Neural progenitor cell (in vitro differentiated cells): ENCODE measurements around the gene PAQR8. TPM values are rescaled to one million over a fixed set of nuclear protein-coding genes. Genes with fewer than 3 reads are reported as not detected.

ENCODE experiments used
- DNase-seq: peaks from one replicate; pipeline ENCODE4 v3.0.0-alpha.2; 2016; ENCODE audit warnings: low spot score
- H2AFZ ChIP-seq: fragments of 200-600 bp; sonication (generic); replicated peaks from 2 replicates; pipeline ENCODE4 v1.6.1; 2016; ENCODE audit warnings: antibody characterized with exemption
- H3F3A ChIP-seq: fragments of 200-600 bp; sonication (generic); 2 replicates; pipeline ENCODE4 v1.6.1; 2016; ENCODE audit warnings: antibody characterized with exemption, low read depth
- H3K27ac ChIP-seq: fragments of 200-600 bp; sonication (generic); 2 replicates; pipeline ENCODE4 v1.5.1; 2016; ENCODE audit warnings: mild to moderate bottlenecking
- H3K27me3 ChIP-seq: fragments of 200-600 bp; sonication (generic); 2 replicates; pipeline ENCODE4 v1.6.1; 2016; ENCODE audit warnings: mild to moderate bottlenecking, moderate library complexity
- H3K36me3 ChIP-seq: fragments of 200-600 bp; sonication (generic); 2 replicates; pipeline ENCODE4 v1.5.1; 2016
- H3K4me1 ChIP-seq: fragments of 200-600 bp; sonication (generic); 2 replicates; pipeline ENCODE4 v1.6.1; 2016; ENCODE audit warnings: mixed run types
- H3K4me2 ChIP-seq: fragments of 200-600 bp; sonication (generic); 2 replicates; pipeline ENCODE4 v1.6.1; 2016
- H3K4me3 ChIP-seq: fragments of 200-600 bp; sonication (generic); 2 replicates; pipeline ENCODE4 v1.5.1; 2016
- H3K79me2 ChIP-seq: fragments of 200-600 bp; sonication (generic); 2 replicates; pipeline ENCODE4 v1.6.1; 2016; ENCODE audit warnings: low read depth
- H3K9ac ChIP-seq: fragments of 200-600 bp; sonication (generic); 2 replicates; pipeline ENCODE4 v1.6.1; 2016
- H3K9me3 ChIP-seq: fragments of 200-600 bp; sonication (generic); 2 replicates; pipeline ENCODE4 v1.5.1; 2016; ENCODE audit warnings: low read depth
- H4K20me1 ChIP-seq: fragments of 200-600 bp; sonication (generic); 2 replicates; pipeline ENCODE4 v1.6.1; 2016; ENCODE audit warnings: low read depth
- H3K27ac Mint-ChIP-seq: 3 replicates; pipeline ENCODE4 v1.8.0; 2021; ENCODE audit warnings: mixed read lengths
- H3K27me3 Mint-ChIP-seq: 2 replicates; pipeline ENCODE4 v1.8.0; 2022; ENCODE audit warnings: low read depth, mild to moderate bottlenecking, inconsistent platforms, moderate library complexity, mixed read lengths; ENCODE audit not compliant: insufficient read depth
- H3K36me3 Mint-ChIP-seq: 3 replicates; pipeline ENCODE4 v1.8.0; 2021; ENCODE audit warnings: mixed read lengths
- H3K4me1 Mint-ChIP-seq: 3 replicates; pipeline ENCODE4 v1.8.0; 2021; ENCODE audit warnings: mixed read lengths
- H3K4me3 Mint-ChIP-seq: 3 replicates; pipeline ENCODE4 v1.8.0; 2021; ENCODE audit warnings: mild to moderate bottlenecking, moderate library complexity, mixed read lengths
- H3K9me3 Mint-ChIP-seq: 3 replicates; pipeline ENCODE4 v1.8.0; 2020; ENCODE audit warnings: mixed read lengths
- EZH2 ChIP-seq: fragments of 200-600 bp; sonication (generic); IDR thresholded peaks from 2 replicates; pipeline ENCODE4 v1.6.1; 2017; ENCODE audit warnings: antibody characterized with exemption, mild to moderate bottlenecking, moderate library complexity
- EZH2phosphoT487 ChIP-seq: fragments of 200-600 bp; sonication (generic); IDR thresholded peaks from 2 replicates; pipeline ENCODE4 v1.6.1; 2017; ENCODE audit warnings: antibody characterized with exemption
- total RNA-seq: library from RNA; depleted of rRNA; stranded (reverse); fragments of >200 nt; gene quantifications from 2 replicates; pipeline ENCODE4 v1.2.3, GENCODE V29; 2015; ENCODE audit warnings: low replicate concordance
- TF ChIP-seq, protein P1 (sequence below): fragments of 200-600 bp; sonication (generic); IDR thresholded peaks from 2 replicates; pipeline ENCODE4 v1.5.1; 2017; ENCODE audit warnings: antibody characterized with exemption, mild to moderate bottlenecking

The PAQR8 gene
- total RNA-seq, 1 donor from 2014 or later = 16.9 TPM

DNA sequence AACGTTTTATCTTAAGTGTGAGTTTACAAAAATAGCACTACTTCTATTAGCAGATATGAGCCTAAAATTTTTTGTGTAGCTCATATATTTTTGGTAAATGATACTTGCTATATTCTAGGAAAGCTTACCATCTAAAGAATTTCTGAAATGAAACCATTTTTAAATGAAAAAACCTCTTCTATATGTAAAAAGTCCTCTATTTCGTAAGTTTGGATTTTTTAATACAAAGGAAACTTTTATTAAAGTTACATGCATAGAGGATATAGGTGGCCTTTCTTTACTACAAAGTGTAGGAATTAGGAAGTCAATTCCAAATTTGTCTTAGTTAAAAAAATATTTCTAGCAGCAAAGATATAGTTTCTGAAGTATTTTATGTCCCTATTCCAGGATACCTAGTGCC is 77.0 kb downstream of the PAQR8 start:
- Histone ChIP-seq H3K9ac (no peak overlapping the region), H3K79me2 (no peaks in the 10 kb centered on the region), H2AFZ (no peak overlapping the region), H3K4me3 (no peak overlapping the region), H3F3A (no peaks in the 10 kb centered on the region), H3K27me3 (no peaks in the 10 kb centered on the region), H3K4me1 (no peaks in the 10 kb centered on the region), H3K36me3 (no peaks in the 10 kb centered on the region), H4K20me1 (no peaks in the 10 kb centered on the region), H3K27ac (no peak overlapping the region), H3K9me3 (no peaks in the 10 kb centered on the region), H3K4me2 (no peak overlapping the region)
- Mint-ChIP-seq H3K36me3 (peaks cover 57% of the 10 kb centered on the region), H3K27ac (no peak overlapping the region), H3K27me3 (no peaks in the 10 kb centered on the region), H3K9me3 (peaks cover 10% of the 10 kb centered on the region), H3K4me1 (no peaks in the 10 kb centered on the region), H3K4me3 (no peak overlapping the region)
- no peak for TF ChIP-seq EZH2phosphoT487
- no peak for TF ChIP-seq EZH2
- DNase-seq = no peak

DNA sequence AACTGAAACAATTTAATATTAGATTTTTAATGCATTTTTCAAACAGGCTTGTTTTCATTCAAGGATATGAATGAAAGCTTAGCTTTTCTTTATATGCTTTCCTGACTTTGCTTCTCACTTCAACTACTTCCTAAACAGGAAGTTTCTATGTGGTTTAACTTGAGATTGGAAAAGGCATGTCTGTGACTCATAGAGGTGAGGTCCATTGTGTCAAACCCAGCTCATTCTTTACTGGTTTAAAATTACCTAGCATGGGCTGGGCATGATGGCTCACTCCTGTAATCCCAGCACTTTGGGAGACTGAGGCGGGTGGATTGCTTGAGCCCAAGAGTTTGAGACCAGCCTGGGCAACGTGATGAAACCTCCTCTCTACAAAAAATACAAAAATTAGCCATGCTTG is 92.6 kb downstream of the PAQR8 start:
- H3K9me3 Mint-ChIP-seq = peaks cover 13% of the 10 kb centered on the region
- peaks cover 34% of the 10 kb centered on the region for H3K4me1 ChIP-seq
- H4K20me1 ChIP-seq = no peaks in the 10 kb centered on the region
- H3F3A ChIP-seq = no peaks in the 10 kb centered on the region
- no peak overlapping the region for H3K27ac Mint-ChIP-seq
- no peak overlapping the region for H2AFZ ChIP-seq
- no peak overlapping the region for H3K9ac ChIP-seq
- H3K36me3 ChIP-seq = no peaks in the 10 kb centered on the region
- no peak overlapping the region for H3K27ac ChIP-seq
- TF ChIP-seq EZH2phosphoT487 (no peak), EZH2 (no peak)
- TF ChIP-seq, protein P1, sequence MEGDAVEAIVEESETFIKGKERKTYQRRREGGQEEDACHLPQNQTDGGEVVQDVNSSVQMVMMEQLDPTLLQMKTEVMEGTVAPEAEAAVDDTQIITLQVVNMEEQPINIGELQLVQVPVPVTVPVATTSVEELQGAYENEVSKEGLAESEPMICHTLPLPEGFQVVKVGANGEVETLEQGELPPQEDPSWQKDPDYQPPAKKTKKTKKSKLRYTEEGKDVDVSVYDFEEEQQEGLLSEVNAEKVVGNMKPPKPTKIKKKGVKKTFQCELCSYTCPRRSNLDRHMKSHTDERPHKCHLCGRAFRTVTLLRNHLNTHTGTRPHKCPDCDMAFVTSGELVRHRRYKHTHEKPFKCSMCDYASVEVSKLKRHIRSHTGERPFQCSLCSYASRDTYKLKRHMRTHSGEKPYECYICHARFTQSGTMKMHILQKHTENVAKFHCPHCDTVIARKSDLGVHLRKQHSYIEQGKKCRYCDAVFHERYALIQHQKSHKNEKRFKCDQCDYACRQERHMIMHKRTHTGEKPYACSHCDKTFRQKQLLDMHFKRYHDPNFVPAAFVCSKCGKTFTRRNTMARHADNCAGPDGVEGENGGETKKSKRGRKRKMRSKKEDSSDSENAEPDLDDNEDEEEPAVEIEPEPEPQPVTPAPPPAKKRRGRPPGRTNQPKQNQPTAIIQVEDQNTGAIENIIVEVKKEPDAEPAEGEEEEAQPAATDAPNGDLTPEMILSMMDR = no peak
- H3K4me1 Mint-ChIP-seq = peaks cover 12% of the 10 kb centered on the region
- no peaks in the 10 kb centered on the region for H3K27me3 ChIP-seq
- no peak overlapping the region for H3K4me3 ChIP-seq
- no peak overlapping the region for H3K4me3 Mint-ChIP-seq
- DNase-seq = no peak
- H3K27me3 Mint-ChIP-seq = peaks cover 2% of the 10 kb centered on the region
- H3K79me2 ChIP-seq = no peaks in the 10 kb centered on the region
- no peak overlapping the region for H3K4me2 ChIP-seq
- H3K36me3 Mint-ChIP-seq = peaks cover 29% of the 10 kb centered on the region
- peaks cover 7% of the 10 kb centered on the region for H3K9me3 ChIP-seq

DNA sequence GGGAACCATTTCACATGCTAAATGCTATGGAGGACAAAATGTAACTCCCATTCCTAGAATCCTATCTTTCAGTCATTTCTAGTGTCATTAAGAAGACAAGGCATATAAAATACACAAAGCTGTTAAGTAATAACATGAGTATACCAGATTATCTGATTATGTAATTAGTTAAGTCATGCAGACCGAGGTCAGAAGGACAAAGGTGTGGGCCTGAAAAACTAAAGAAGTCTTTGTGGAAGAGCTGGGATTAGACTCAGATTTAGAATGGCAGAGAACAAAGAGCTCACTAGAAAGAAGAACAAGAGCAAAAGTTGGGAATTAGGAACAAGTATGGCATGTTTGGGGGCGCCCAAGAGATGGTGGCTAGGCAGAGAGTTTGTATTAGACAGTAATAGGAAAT is 95.1 kb downstream of the PAQR8 start:
- no peak overlapping the region for H3K27ac Mint-ChIP-seq
- H3K4me3 Mint-ChIP-seq = no peak overlapping the region
- peak; percentile 85 for DNase-seq

More for the DNA sequence above, 95.1 kb downstream of the PAQR8 start:
- no peaks in the 10 kb centered on the region for H3K36me3 ChIP-seq
- H3K79me2 ChIP-seq = no peaks in the 10 kb centered on the region
- Mint-ChIP-seq H3K36me3 (peaks cover 13% of the 10 kb centered on the region), H3K4me1 (peaks cover 4% of the 10 kb centered on the region), H3K27me3 (peaks cover 2% of the 10 kb centered on the region), H3K9me3 (no peaks in the 10 kb centered on the region)
- H3K9ac ChIP-seq = no peak overlapping the region
- no peaks in the 10 kb centered on the region for H3K9me3 ChIP-seq
- H3K4me2 ChIP-seq = peak overlapping the region; percentile 58
- H3K27me3 ChIP-seq = no peaks in the 10 kb centered on the region
- H3K27ac ChIP-seq = peak overlapping the region; percentile 65
- H4K20me1 ChIP-seq = no peaks in the 10 kb centered on the region
- peaks cover 33% of the 10 kb centered on the region for H3K4me1 ChIP-seq
- H3F3A ChIP-seq = no peaks in the 10 kb centered on the region
- TF ChIP-seq EZH2phosphoT487 = peak; percentile 82
- TF ChIP-seq, protein P1 = peak; percentile 18
- TF ChIP-seq EZH2 = no peak
- H3K4me3 ChIP-seq = no peak overlapping the region
- no peak overlapping the region for H2AFZ ChIP-seq

Other genes starting within 250 kb of the PAQR8 start
- gene IL17A, start 175.8 kb upstream of the PAQR8 start, total RNA-seq = not detected in 2 replicates
- gene IL17F, start 117.7 kb upstream of the PAQR8 start, total RNA-seq = not detected in 2 replicates
- 224 and 246 TPM in 2 replicates for gene MCM3, start 77.4 kb upstream of the PAQR8 start, total RNA-seq
- 53.9 and 59.8 TPM in 2 replicates for gene EFHC1, start 58.2 kb downstream of the PAQR8 start, total RNA-seq
- 12.3 and 15.5 TPM in 2 replicates for gene TRAM2, start 214.9 kb downstream of the PAQR8 start, total RNA-seq